Thoracic aorta (tissue), 2 donors: ENCODE results near the gene MAEA. TPM values are rescaled to one million over a fixed set of nuclear protein-coding genes. Genes with fewer than 3 reads are reported as not detected.

Experiments used
- ATAC-seq: fragments of 150-250 bp; one replicate; pipeline ENCODE4 v1.8.0; 2017; ENCODE audit warnings: low read depth; ENCODE audit not compliant: insufficient number of reproducible peaks, low FRiP score
- DNase-seq: peaks from one replicate; pipeline ENCODE4 v3.0.0-alpha.2; 2020; ENCODE audit warnings: low spot score
- H3K27ac ChIP-seq, 2 donors: fragments of 200-600 bp; sonication (generic); 1 replicate in 1 of 2; 2 replicates in 1 of 2; pipeline ENCODE4 v1.5.1; 2016; ENCODE audit warnings: mild to moderate bottlenecking in 2 of 2, moderate library complexity in 2 of 2
- H3K27me3 ChIP-seq: fragments of 200-600 bp; sonication (generic); replicated peaks from 2 replicates; pipeline ENCODE4 v1.6.0; 2016; ENCODE audit warnings: mild to moderate bottlenecking; ENCODE audit not compliant: insufficient read depth
- H3K36me3 ChIP-seq: fragments of 200-600 bp; sonication (generic); one replicate; pipeline ENCODE4 v1.5.1; 2016
- H3K4me1 ChIP-seq, 2 donors: fragments of 200-600 bp; sonication (generic); 1 replicate in 1 of 2; 2 replicates in 1 of 2; pipeline versions ENCODE4 v1.5.1 to v1.6.0; 2016; ENCODE audit warnings: low read depth in 2 of 2, mild to moderate bottlenecking in 1 of 2; ENCODE audit not compliant: control insufficient read depth in 1 of 2
- H3K4me3 ChIP-seq: fragments of 200-600 bp; sonication (generic); 2 replicates; pipeline ENCODE4 v1.5.1; 2016; ENCODE audit warnings: mild to moderate bottlenecking
- H3K9me3 ChIP-seq: fragments of 200-600 bp; sonication (generic); 2 replicates; pipeline ENCODE4 v1.5.1; 2016
- total RNA-seq, 2 donors: library from RNA; depleted of rRNA; stranded (reverse); fragments of >200 nt; gene quantifications; one replicate each; pipeline versions ENCODE4 v1.1.0 to v1.2.3, GENCODE V29; 2016
- TF ChIP-seq, protein P1 (sequence below): fragments of 200-600 bp; sonication (generic); IDR thresholded peaks from one replicate; pipeline ENCODE4 v1.5.1; 2019; ENCODE audit warnings: antibody characterized with exemption

The MAEA gene
- total RNA-seq, 2 donors from 2014 or later: 53.7 to 83.8 TPM

DNA sequence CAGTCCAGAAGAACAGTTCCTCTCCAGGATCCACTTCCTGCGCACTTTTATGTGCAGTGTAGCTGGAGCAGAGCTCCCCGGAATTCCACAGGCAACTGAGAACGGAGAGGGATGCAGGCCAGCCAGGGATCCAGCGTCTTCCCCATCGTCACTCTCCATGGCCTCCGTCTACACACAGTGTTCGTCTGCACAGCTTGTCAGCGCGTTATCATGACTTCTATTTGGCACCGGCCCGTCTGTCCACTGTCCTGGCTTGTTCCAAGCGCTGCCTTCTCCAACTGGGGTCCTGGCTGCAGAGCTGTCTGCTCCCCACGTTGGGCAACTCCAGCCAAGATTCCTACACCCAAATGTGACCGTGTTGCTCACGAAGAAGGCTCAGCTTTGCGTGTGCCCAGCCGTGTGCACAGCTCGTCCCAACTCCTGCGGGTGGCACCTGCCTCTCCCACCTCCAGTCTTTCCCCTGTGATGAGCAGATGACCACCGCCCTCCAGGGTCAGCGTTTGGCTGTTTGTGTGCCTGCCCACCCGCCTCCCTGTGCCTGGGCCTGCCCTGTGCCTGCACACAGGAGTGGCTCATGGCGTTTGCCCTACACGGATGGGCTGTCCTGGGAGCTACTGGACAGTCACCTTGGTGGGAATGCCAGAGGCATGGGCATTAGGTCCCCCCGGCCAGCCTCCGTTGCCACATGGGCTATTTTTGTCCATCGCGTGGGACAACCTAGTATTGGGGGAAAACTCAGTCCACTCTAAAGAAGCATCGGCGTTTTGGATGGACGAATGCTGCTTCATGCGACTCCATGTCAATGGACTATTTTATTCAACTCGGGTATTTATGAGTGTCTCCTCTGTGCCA is 38.5 kb upstream of the MAEA start:
- Histone ChIP-seq H3K27ac (no peak overlapping the region), H3K27me3 (no peaks in the 10 kb centered on the region), H3K4me1 (peaks cover 17 to 26% of the 10 kb centered on the region in 2 donors), H3K4me3 (no peak overlapping the region), H3K9me3 (peaks cover 4% of the 10 kb centered on the region), H3K36me3 (no peaks in the 10 kb centered on the region)
- ATAC-seq: no peak
- TF ChIP-seq, protein P1, sequence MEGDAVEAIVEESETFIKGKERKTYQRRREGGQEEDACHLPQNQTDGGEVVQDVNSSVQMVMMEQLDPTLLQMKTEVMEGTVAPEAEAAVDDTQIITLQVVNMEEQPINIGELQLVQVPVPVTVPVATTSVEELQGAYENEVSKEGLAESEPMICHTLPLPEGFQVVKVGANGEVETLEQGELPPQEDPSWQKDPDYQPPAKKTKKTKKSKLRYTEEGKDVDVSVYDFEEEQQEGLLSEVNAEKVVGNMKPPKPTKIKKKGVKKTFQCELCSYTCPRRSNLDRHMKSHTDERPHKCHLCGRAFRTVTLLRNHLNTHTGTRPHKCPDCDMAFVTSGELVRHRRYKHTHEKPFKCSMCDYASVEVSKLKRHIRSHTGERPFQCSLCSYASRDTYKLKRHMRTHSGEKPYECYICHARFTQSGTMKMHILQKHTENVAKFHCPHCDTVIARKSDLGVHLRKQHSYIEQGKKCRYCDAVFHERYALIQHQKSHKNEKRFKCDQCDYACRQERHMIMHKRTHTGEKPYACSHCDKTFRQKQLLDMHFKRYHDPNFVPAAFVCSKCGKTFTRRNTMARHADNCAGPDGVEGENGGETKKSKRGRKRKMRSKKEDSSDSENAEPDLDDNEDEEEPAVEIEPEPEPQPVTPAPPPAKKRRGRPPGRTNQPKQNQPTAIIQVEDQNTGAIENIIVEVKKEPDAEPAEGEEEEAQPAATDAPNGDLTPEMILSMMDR: no peak
- DNase-seq: no peak

DNA sequence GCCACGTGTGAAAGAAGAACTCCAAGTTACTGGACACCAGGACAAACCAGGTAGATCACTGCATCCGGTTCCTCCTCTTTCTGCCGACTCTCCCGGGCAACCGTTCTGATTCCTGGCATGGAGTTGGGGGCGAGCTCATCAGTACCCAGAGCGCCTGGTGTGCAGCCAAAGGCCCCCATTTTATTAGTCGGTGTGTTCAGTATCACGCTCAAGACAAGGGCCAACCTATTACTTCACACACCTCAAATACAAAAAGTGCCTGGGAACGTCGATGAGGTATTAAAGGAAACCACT is 38.0 kb upstream of the MAEA start:
- no peaks in the 10 kb centered on the region for H3K27me3 ChIP-seq
- no peak for ATAC-seq
- H3K4me3 ChIP-seq: no peak overlapping the region
- no peak overlapping the region for H3K27ac ChIP-seq
- peaks cover 11 to 20% of the 10 kb centered on the region in 2 donors for H3K4me1 ChIP-seq
- H3K36me3 ChIP-seq: no peaks in the 10 kb centered on the region
- TF ChIP-seq, protein P1: no peak
- DNase-seq: no peak
- H3K9me3 ChIP-seq: peaks cover 4% of the 10 kb centered on the region

DNA sequence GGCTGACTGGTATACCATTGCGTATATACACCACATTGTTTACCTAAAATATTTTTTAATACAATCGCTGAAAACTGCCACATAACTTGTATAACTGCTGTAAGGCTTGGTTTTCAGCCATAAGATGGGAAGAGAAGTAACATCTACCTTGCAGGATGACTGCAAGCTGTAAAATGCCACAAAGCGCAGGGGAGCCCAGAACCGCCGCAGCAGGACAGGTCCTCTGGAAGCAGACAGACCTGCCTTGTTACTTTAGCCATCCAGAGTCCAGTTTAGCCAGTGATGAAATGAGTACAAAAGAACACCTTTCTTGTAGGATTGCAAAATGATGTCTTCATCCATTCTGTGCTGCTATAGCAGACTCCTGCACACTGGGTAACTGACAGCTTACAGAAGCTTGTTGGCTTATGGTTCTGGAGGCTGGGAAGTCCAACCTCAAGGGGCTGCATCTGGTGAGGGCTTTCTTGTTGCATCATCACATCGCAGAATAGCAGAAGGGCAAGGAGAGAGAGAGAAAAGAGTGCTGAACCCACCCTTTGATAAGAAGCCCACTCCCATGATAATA is 36.7 kb upstream of the MAEA start:
- no peaks in the 10 kb centered on the region for H3K27me3 ChIP-seq
- H3K27ac ChIP-seq: no peak overlapping the region
- DNase-seq (no peak), ATAC-seq (no peak)
- peaks cover 5 to 12% of the 10 kb centered on the region in 2 donors for H3K4me1 ChIP-seq
- H3K36me3 ChIP-seq: no peaks in the 10 kb centered on the region
- TF ChIP-seq, protein P1: no peak
- no peak overlapping the region for H3K4me3 ChIP-seq
- H3K9me3 ChIP-seq: peaks cover 4% of the 10 kb centered on the region

DNA sequence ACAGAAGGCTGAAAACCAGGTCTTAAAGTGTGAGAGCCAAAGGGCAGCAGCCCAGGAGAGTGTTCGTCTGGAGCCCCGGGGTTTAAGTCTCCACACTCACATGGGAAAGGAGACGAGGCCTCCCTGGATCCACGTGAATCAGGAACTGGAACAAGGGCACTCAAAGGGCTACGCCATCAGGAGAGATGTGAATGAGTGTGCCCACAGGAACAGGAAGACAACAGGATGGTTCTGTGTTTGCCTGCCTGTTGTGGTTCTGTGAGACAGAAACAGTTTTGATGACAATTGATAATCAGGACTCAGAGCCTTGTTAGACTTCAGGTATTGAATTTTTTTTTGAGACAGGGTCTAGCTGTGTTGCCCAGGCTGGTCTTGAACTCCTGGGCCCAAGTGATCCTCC is 35.9 kb upstream of the MAEA start:
- Histone ChIP-seq H3K4me3 (no peak overlapping the region), H3K36me3 (no peaks in the 10 kb centered on the region), H3K27ac (no peak overlapping the region), H3K27me3 (no peaks in the 10 kb centered on the region), H3K4me1 (peaks cover 5 to 12% of the 10 kb centered on the region in 2 donors), H3K9me3 (peaks cover 7% of the 10 kb centered on the region)
- TF ChIP-seq, protein P1: no peak
- ATAC-seq (no peak), DNase-seq (no peak)

DNA sequence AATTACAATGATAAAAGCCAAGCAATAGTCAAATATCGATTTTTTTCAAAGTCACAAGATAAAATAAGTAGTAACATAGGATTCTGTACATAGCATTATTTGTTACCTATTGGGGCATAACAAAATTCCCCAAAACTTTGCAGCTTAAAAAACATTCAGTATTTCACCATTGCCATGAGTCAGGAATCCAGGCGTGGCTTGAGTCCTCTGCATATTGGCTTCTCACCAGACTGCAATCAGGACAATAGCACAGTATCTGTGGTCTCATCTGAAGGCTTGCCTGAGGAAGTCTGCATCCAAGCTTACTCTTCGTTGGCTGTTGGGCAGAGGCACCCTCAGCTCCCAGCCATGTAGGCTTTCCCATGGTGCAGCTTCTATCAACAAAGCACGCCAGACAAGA is 34.5 kb upstream of the MAEA start:
- no peak for DNase-seq
- ATAC-seq: no peak
- no peaks in the 10 kb centered on the region for H3K36me3 ChIP-seq
- H3K27me3 ChIP-seq: no peaks in the 10 kb centered on the region
- peaks cover 7% of the 10 kb centered on the region for H3K9me3 ChIP-seq
- no peak overlapping the region for H3K4me3 ChIP-seq
- TF ChIP-seq, protein P1: no peak
- peaks cover under 1 to 5% of the 10 kb centered on the region in 2 donors for H3K4me1 ChIP-seq
- H3K27ac ChIP-seq: no peak overlapping the region
